HG03025 (cell line): Measurements from ENCODE around the gene NPC1L1.

Experiments
- ATAC-seq: cut with Tn5 transposase; IDR thresholded peaks from one replicate; pipeline ENCODE4 v1.9.1; 2021; ENCODE audit warnings: mild to moderate bottlenecking, moderate library complexity; ENCODE audit not compliant: unreplicated experiment, low FRiP score

The NPC1L1 gene

DNA sequence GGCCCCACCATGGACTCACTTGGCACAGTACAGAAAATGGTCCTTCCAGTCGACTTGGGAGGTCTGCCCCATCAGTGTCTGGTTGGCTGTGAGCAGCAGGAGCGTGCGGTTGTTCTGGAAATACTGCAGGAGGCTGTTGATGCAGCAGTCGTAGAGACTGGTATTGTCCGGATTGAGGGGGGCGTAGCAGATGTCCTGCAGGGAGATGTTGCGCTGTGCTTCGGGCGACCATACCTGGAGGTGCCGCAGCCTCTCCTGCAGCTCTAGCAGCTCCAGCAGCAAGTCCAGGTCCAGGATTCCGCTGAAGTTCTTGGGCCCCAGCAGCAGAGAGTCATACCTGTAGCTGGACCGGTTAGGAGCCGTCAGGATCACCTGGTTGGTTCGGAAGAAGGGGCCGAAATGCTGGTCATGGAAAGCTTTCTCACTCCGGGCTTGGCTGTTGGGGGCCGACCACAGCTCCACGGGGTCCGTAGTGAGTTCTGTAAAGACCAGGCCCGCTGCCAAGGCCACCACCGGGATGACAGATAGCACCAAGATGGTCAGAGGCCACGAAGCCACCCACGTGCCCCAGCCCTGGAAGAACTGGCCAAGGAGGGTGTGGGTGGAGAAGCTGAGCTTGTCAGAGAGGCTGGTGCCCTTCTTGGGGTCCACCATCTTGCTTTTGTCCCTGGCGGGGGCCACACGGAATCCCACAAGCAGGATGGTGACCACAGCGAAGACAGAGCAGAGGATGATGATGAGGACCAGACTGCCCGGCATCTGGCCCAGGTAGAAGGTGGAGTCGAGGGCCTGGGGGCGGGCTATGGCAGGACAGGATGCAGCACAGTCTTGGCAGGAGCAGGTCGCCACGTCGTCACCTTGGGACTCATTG is 2.1 kb downstream of the NPC1L1 start:
- no peak for ATAC-seq

- no peak for ATAC-seq
Observed at GRCh38 chr7:44538093-44538797, 2.9 kb downstream of the NPC1L1 start.

GRCh38 chr7:44537442-44537841 is 3.7 kb downstream of the NPC1L1 start:
- no peak for ATAC-seq

GRCh38 chr7:44536090-44536489 is 5.0 kb downstream of the NPC1L1 start:
- ATAC-seq: no peak

DNA sequence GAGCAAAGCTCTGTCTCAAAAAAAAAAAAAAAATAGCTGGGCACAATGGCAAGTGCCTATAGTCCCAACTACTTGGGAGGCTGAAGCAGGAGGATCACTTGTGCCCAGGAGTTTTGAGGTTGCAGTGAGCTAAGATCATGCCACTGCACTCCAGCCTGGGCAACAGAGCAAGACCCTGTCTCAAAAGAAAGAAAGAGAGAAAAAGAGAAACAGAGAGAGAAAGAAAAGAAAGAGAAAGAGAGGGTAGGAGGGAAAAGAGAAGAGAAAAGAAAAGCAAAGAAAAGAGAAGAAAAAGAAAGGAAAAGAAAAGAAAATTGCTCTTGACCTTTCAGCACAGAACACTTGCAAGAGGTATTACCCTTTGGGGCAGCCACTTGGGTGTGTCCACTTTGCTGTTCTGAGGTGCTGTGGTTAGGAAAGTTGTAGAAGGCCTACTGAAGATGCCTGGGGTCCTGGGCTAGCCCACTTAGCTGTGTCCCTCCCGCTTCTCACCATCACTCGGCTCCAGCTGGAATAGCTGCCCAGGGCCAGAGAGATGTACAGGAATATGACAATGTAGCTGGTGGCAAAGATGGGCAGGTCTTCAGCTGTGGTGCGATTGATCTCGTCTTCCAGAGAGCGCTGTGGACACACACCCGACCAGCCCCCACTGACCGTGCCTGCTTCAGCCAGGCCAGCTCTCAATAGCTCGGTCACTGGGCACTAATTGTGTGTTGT is 5.6 kb downstream of the NPC1L1 start:
- ATAC-seq: no peak

DNA sequence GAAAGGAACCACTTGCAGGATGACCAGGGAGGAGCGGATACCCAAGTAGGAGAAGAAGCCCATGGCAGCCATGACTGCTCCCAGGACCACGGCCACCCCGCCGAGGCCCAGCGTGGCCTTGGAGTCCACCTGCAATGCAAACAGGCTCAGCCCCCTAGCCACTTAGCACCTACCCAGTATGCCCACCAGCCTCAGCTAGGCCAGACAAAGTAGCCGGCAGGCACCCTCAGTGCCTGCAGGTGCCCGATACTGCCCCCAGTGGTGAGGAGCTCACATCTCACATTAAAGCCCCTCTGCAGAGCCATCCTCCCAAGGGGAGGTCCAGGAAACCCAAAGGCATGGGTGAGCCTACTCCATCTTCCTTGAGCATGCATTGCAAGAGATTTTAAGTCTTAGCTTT is 6.6 kb downstream of the NPC1L1 start:
- ATAC-seq: no peak

- no peak for ATAC-seq
Observed at GRCh38 chr7:44534087-44534486, 7.0 kb downstream of the NPC1L1 start.

GRCh38 chr7:44533301-44534055 is 7.7 kb downstream of the NPC1L1 start:
- ATAC-seq: no peak

DNA sequence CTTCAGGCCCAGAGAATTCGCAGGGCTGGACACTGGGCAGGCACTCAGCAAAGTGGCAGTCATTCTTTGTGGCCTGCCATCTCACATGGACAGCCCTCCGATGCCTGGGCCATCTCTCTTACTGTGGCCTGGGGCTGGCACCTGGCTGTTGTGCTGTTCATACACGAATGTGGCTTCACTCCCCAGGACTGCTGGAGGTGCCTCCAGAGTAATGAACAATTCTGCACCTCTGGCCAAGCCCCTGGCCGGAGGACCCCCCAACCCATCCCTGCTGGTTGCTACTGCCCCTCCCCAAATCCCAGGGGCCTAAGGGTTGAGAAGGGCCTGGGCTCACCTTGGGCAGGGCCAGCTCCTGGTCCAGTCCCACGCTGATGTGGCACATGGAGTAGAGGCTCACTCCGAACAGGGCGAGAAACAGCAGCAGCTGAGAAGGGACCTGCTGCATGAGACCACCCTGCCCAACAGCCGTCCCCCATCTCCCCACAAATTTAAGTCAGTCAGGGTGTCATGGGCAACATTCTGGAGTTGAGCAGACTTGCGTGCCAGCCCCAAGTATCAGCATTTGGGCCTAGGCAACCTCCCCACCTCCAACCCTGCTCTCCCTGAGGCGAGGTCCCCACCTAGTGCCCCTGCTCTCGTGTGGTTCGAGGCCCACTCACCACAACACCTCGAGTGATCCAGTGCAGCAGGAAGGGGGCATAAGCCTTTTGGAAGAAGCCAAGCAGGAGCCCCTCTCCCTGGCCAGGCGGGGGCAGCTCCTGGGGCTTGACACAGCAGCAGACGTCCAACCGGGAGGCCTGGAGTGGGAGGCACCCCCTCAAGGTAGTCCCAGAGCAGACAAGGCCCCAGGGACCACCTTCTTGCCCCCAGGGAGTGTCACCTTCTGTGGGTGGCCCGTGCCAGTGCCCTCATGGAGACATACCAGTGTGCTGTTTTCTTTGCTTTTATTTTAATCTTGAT is 9.4 kb downstream of the NPC1L1 start:
- ATAC-seq: no peak

DNA sequence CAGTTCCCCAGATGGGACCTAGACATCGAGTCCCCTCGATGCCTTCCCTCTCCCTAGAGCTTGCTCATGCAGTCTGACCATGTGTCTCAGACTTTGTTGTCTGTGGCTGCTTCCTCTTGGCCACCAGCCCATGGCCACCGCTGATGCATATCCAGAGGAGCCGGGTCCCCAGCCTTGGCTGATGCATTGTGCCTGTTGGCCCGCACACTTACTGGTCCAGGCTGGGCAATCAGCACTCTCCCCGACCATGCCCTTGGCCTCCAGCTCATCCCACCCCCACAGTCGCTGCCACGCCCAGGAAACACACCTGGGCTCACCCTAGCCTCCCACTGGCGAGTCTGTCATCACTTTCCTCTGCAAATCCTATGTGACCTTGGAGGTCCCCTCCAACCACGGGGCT is 10.1 kb downstream of the NPC1L1 start:
- ATAC-seq: no peak

GRCh38 chr7:44524811-44525388 is 16.2 kb downstream of the NPC1L1 start:
- ATAC-seq: no peak

DNA sequence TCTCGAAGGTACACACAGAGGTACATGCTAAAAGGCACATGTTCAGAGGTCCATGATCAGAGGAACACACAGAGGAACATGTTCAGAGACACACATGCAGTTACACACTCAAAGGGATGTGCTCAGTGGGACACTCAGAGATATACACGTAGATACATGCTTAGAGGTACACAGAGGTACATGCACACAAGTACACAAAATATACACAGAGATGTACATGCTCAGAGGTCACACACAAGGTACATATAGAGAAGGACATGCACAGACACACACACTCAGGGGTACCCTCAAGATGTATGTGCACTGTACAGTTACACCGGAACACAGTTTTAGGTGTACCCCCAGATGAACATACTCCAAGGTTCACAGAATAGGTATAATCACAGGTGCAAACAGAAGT is 18.8 kb downstream of the NPC1L1 start:
- no peak for ATAC-seq

DNA sequence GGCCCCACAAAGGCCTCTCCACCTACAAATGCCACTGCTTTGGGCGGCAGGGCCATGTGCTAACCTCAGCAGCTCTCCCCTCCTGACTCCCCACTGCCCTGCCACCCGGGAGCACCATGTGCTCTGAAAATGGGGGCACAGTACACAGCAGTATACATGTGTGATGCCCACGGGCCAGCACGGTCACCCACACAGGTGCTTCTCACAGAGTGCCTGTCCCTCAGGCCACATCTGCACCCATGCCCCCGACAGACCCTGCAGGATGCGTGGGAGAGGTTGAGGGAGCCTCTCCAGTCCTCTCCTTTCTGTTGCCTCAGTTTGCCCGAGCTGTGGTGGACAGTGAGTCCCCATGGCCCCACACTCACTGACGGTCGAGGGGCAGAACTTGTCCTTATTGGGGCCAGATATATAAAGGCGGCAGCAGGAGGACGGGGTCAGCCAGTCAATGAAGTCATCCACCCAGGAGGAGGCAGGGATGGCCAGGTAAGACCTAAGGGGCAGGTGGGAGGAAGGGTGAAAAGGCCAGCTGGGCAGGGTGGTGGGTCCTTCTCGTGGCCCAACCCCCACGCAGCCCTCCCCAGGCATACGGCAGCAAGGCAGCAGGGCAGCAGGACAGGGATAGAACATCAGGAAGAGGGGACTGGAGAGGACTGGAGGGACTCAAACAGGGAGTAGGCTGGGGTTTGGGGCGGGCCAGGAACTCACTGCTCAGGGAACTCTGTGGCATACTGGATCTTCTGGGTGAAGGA is 19.6 kb downstream of the NPC1L1 start:
- no peak for ATAC-seq

DNA sequence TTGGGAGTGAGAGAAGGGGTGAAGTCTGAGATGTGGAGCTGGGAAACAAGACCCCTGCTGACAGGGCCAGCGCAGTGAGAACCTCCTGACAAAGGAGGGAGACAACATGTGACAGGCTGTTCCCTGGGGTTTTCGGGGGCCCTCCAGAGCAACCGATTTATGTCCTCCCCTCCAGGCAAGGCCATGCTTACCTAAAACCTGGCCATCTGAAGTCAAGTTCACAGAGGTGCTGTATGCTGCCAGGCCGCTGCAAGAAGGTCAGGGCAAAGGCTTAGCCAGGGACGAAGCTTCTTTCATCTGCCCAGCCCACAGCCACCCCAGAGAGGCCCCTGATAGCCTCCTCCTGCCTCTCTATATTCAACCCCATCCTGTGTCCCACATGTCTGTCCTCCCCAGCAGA is 20.6 kb downstream of the NPC1L1 start:
- no peak for ATAC-seq

DNA sequence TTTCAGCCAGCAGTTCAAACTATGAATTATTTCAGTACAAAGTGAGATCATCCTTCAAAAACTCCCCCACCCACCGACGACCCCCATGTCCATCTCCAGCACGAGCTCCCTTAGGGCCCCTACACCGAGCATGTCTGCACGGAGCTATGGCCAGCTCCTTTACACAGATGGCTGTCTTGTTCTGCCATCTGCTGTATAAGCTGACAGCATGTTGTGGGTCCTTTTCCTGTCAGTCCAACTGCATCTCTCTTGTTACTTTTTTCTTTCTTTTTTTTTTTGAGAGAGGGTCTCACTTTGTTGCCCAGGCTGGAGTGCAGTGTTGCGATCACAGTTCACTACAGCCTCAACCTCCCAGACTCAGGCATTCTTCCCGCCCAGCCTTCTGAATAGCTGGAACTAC is 21.6 kb downstream of the NPC1L1 start:
- no peak for ATAC-seq

DNA sequence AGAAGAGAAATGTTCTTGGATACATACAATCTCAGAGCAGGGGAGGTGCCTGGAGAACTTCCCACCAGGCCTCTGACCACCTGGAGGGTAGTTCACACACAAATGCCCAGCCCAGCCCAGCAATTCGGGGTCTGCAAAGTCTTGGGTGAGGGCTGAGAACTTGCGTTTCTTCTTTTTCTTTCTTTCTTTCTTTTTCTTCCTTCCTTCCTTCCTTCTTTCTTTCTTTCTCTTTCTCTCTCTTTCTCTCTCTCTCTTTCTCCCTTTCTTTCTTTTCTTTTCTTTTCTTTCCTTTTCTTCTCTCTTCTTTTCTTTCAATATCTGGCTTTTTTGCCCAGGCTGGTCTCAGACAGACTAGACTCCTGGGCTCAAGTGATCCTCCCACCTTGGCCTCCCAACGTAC is 22.4 kb downstream of the NPC1L1 start:
- ATAC-seq: no peak

GRCh38 chr7:44517175-44517574 is 24.0 kb downstream of the NPC1L1 start:
- ATAC-seq: no peak

- ATAC-seq: no peak
Observed at GRCh38 chr7:44515590-44516268, 25.4 kb downstream of the NPC1L1 start.
